HepG2 (cell line): ENCODE measurements around the gene CEP250. TPM values are rescaled to one million over a fixed set of nuclear protein-coding genes. Genes with fewer than 3 reads are reported as not detected.

Experiments
- ATAC-seq: fragments of 200-7000 bp; cut with Tn5 transposase; 3 replicates; pipeline ENCODE4 v1.9.1; 2020; ENCODE audit warnings: mild to moderate bottlenecking, moderate library complexity
- BruUV-seq: library from RNA; stranded (reverse); fragments of 400-500 nt; replicated peaks from 2 replicates; lab custom pipeline; 2021; lab: Mats Ljungman, UMichigan
- CTCF ChIA-PET: fragments of 300-600 bp; formaldehyde crosslinking; extraction: SDS; loops from one replicate; lab custom pipeline; 2021; ENCODE audit warnings: low total read pairs, inconsistent platforms, low intra/inter-chr PET ratio; lab: Yijun Ruan, JAX
- POLR2A ChIA-PET: fragments of 350-600 bp; sonication (Branson Sonifier 250); formaldehyde crosslinking; loops from one replicate; lab custom pipeline; 2020; ENCODE audit warnings: antibody characterized with exemption, inconsistent platforms; lab: Yijun Ruan, JAX
- DNase-seq: peaks from one replicate; pipeline ENCODE4 v3.0.0-alpha.2; 2015; ENCODE audit warnings: low spot score
- FAIRE-seq: peaks from 3 replicates; lab custom pipeline; 2011; peaks lifted over from hg19 to GRCh38; lab: Jason Lieb, UNC
- H2AFZ ChIP-seq: one replicate; pipeline ENCODE4 v1.6.1; 2011; ENCODE audit warnings: low read length, inconsistent platforms
- H3K27ac ChIP-seq: fragments of 300-600 bp; 3 replicates; pipeline ENCODE4 v1.8.0; 2011; ENCODE audit warnings: mixed run types, mild to moderate bottlenecking, mixed read lengths, low read length, inconsistent platforms; ENCODE audit not compliant: insufficient read depth; ENCODE audit errors: extremely low read length
- H3K27me3 ChIP-seq, 2 experiments: fragments of 200-600 bp in 1 of 2; 2 replicates in 1 of 2; 3 replicates in 1 of 2; pipeline versions ENCODE4 v1.6.0 to v1.8.0; 2011; ENCODE audit warnings: low read length in 2 of 2, mild to moderate bottlenecking in 2 of 2, moderate library complexity in 2 of 2, inconsistent platforms in 1 of 2; ENCODE audit not compliant: insufficient read depth in 2 of 2, control insufficient read depth in 1 of 2
- H3K36me3 ChIP-seq, 2 experiments: fragments of 200-600 bp in 1 of 2; replicated peaks in 1 of 2; 2 replicates in 1 of 2; 3 replicates in 1 of 2; pipeline versions ENCODE4 v1.5.1 to v1.8.0; 2011; ENCODE audit warnings: low read length in 2 of 2, inconsistent platforms in 1 of 2; ENCODE audit not compliant: insufficient read depth in 2 of 2, control insufficient read depth in 1 of 2
- H3K4me1 ChIP-seq: 2 replicates; pipeline ENCODE4 v1.5.1; 2012; ENCODE audit warnings: low read length, inconsistent platforms; ENCODE audit not compliant: insufficient read depth
- H3K4me2 ChIP-seq: 2 replicates; pipeline ENCODE4 v1.6.0; 2011; ENCODE audit warnings: low read depth, low read length, inconsistent platforms
- H3K4me3 ChIP-seq, 3 experiments: fragments of 200-600 bp in 1 of 3; sonication (generic), shearing (Covaris generic) in 1 of 3; replicated peaks in 1 of 3; 2 replicates each; pipeline ENCODE4 v1.5.1; 2011 to 2016; ENCODE audit warnings: low read length in 3 of 3, inconsistent platforms in 2 of 3, low read depth in 2 of 3, mild to moderate bottlenecking in 2 of 3, control low read depth in 1 of 3, mixed read lengths in 1 of 3; ENCODE audit not compliant: insufficient read depth in 1 of 3
- H3K79me2 ChIP-seq: one replicate; pipeline ENCODE4 v1.6.1; 2011; ENCODE audit warnings: low read length, inconsistent platforms; ENCODE audit not compliant: insufficient read depth
- H3K9ac ChIP-seq: 2 replicates; pipeline ENCODE4 v1.6.0; 2011; ENCODE audit warnings: mild to moderate bottlenecking, low read depth, low read length, inconsistent platforms; ENCODE audit not compliant: insufficient read depth
- H3K9me3 ChIP-seq: 2 replicates; pipeline ENCODE4 v1.5.1; 2012; ENCODE audit warnings: mild to moderate bottlenecking, low read length
- H4K20me1 ChIP-seq: 2 replicates; pipeline ENCODE4 v1.6.0; 2011; ENCODE audit warnings: inconsistent platforms, mild to moderate bottlenecking, low read length, moderate library complexity; ENCODE audit not compliant: insufficient read depth
- CREB3 ChIP-seq: sonication (generic); formaldehyde crosslinking; IDR thresholded peaks from 2 replicates; pipeline ENCODE4 v1.5.0; 2020; ENCODE audit warnings: missing genetic modification reagents
- HDAC1 ChIP-seq: sonication (generic); formaldehyde crosslinking; IDR thresholded peaks from 2 replicates; pipeline ENCODE4 v1.5.1; 2020; ENCODE audit warnings: mild to moderate bottlenecking, missing genetic modification reagents
- HNRNPH1 ChIP-seq: fragments of 200-400 bp; formaldehyde crosslinking; optimal IDR thresholded peaks from 2 replicates; pipeline ENCODE3; 2017; ENCODE audit warnings: mild to moderate bottlenecking, low read depth, low read length
- IRF9 ChIP-seq: sonication (generic); formaldehyde crosslinking; IDR thresholded peaks from 2 replicates; pipeline ENCODE4 v1.8.0; 2022; ENCODE audit warnings: missing genetic modification reagents, mild to moderate bottlenecking, borderline replicate concordance
- ISL2 ChIP-seq: sonication (generic); formaldehyde crosslinking; IDR thresholded peaks from 2 replicates; pipeline ENCODE4 v1.5.0; 2020; ENCODE audit warnings: missing genetic modification reagents
- MEIS2 ChIP-seq: sonication (generic); formaldehyde crosslinking; IDR thresholded peaks from 2 replicates; pipeline ENCODE4 v1.9.0; 2021; ENCODE audit warnings: mild to moderate bottlenecking, missing genetic modification reagents
- MXI1 ChIP-seq: IDR thresholded peaks from 3 replicates; pipeline ENCODE4 v1.6.1; 2012; ENCODE audit warnings: low read depth, low read length, inconsistent platforms, borderline replicate concordance
- PATZ1 ChIP-seq: sonication (generic); formaldehyde crosslinking; IDR thresholded peaks from 2 replicates; pipeline ENCODE4 v1.4.0; 2020; ENCODE audit warnings: missing genetic modification reagents
- POLR2AphosphoS2 ChIP-seq: IDR thresholded peaks from 2 replicates; pipeline ENCODE4 v1.6.1; 2011; ENCODE audit warnings: low read depth, low read length, improper control_type of control experiment
- RBM22 ChIP-seq: fragments of 200-400 bp; formaldehyde crosslinking; optimal IDR thresholded peaks from 2 replicates; pipeline ENCODE3; 2017; ENCODE audit warnings: mild to moderate bottlenecking, low read length, moderate library complexity
- TCF12 ChIP-seq, 2 experiments: fragments of 450-650 bp in 1 of 2; sonication (generic) in 1 of 2; formaldehyde crosslinking in 1 of 2; IDR thresholded peaks; 2 replicates each; pipeline versions ENCODE4 v1.6.1 to v1.8.0; 2017 to 2022; ENCODE audit warnings: antibody characterized with exemption in 1 of 2, mild to moderate bottlenecking in 1 of 2, missing genetic modification reagents in 1 of 2, moderate library complexity in 1 of 2
- TFDP2 ChIP-seq: sonication (generic); formaldehyde crosslinking; IDR thresholded peaks from 2 replicates; pipeline ENCODE4 v1.4.0; 2020; ENCODE audit warnings: missing genetic modification reagents
- U2AF2 ChIP-seq: fragments of 200-400 bp; formaldehyde crosslinking; IDR thresholded peaks from 2 replicates; pipeline ENCODE4 v1.6.1; 2017; ENCODE audit warnings: low read depth, mild to moderate bottlenecking, low read length
- ZC3H13 ChIP-seq: sonication (generic); formaldehyde crosslinking; IDR thresholded peaks from 2 replicates; pipeline ENCODE4 v1.8.1; 2023; ENCODE audit warnings: mild to moderate bottlenecking, missing genetic modification reagents, moderate library complexity
- ZNF547 ChIP-seq: sonication (generic); formaldehyde crosslinking; IDR thresholded peaks from 2 replicates; pipeline ENCODE4 v1.5.1; 2020; ENCODE audit warnings: mild to moderate bottlenecking, missing genetic modification reagents
- WGBS: methylation state at CpG from one replicate; pipeline ENCODE4 v1.1.6; 2017; ENCODE audit warnings: low lambda C conversion rate; 5-methylcytosine and 5-hydroxymethylcytosine counted together
- in situ Hi-C: cut with HindIII; loops from 2 replicates; pipeline ENCODE4 v1.10.0; 2017; ENCODE audit warnings: low pct_unique_long_range_greater_than_20kb; ENCODE audit not compliant: extremely low pct_ligation_motif_present
- intact Hi-C: fragments of 100-400 bp; cut with micrococcal nuclease; formaldehyde crosslinking; loops from one replicate; pipeline ENCODE4 v1.10.0; 2022; ENCODE audit not compliant: unreplicated experiment
- polyA plus RNA-seq, 8 experiments: library from polyadenylated mRNA; depleted of rRNA in 3 of 8; stranded (reverse) in 7 of 8; unstranded in 1 of 8; fragments of >200 nt; fragmentation: Illumina TruSeq in 4 of 8; extraction: Trizol in 4 of 8; gene quantifications; 2 replicates each; pipeline versions ENCODE4 v1.2.1 to v1.2.3, GENCODE V29; 2011 to 2016; ENCODE audit warnings: low read depth in 4 of 8, missing spikeins in 1 of 8, mixed read lengths in 1 of 8; ENCODE audit not compliant: insufficient read depth in 1 of 8
- total RNA-seq, 5 experiments: library from RNA; depleted of rRNA; stranded (reverse); fragments of >200 nt; fragmentation: Illumina TruSeq; extraction: Trizol; gene quantifications; 2 replicates each; pipeline ENCODE4 v1.2.3, GENCODE V29; 2016; ENCODE audit warnings: low read depth in 1 of 5
- TF ChIP-seq, protein P1 (sequence below): IDR thresholded peaks from 2 replicates; pipeline ENCODE4 v1.6.1; 2016; ENCODE audit warnings: low read depth
- TF ChIP-seq, protein P2 (sequence below): sonication (generic); formaldehyde crosslinking; IDR thresholded peaks from 2 replicates; pipeline ENCODE4 v1.4.0; 2020; ENCODE audit warnings: missing genetic modification reagents

CEP250 gene
- total and polyA plus RNA-seq, 2 of the 13 experiments (the other 11 are each of a cell fraction or from before 2014, with no cell fraction given): 28.8 to 55.3 TPM

DNA sequence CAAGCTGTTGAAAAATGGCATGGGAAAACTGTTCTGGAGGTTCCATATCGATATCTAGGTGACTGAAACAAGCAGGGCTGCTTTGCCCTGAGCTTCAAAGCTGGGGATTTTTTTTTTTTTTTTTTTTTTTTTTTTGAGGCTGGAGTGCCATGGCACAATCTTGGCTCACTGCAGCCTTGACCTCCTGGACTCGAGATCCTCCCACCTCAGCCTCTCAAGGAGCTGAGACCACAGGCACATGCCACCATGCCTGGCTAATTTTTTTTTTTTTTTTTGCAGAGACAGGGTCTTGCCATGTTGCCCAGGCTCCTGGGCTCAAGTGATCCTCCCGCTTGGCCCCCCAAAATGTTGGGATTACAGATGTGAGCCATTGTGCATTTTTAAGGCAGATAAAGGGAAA lies 97.5 kb downstream of the CEP250 start:
- no peak for DNase-seq
- in situ Hi-C loops (no loop called here), intact Hi-C loops (no loop called here)
- no peaks in the 10 kb centered on the region for H3K27me3 ChIP-seq
- CTCF ChIA-PET: no interaction called here
- no peak overlapping the region for H2AFZ ChIP-seq
- H3K9me3 ChIP-seq: no peaks in the 10 kb centered on the region
- peaks cover 47 to 88% of the 10 kb centered on the region in 2 experiments for H3K36me3 ChIP-seq
- no peak overlapping the region for H3K27ac ChIP-seq
- no peak overlapping the region for H3K9ac ChIP-seq
- H3K4me1 ChIP-seq: no peaks in the 10 kb centered on the region
- ATAC-seq: no peak
- WGBS: 95% methylated on average over 3 of the region's 3 CpGs
- POLR2A ChIA-PET: interaction anchor here (1.7 kb wide), 1 partner anchor 13 kb away, joined by 4 read pairs; no protein-coding TSS in a partner anchor
- no peak overlapping the region for H3K4me2 ChIP-seq
- H3K4me3 ChIP-seq: no peak overlapping the region
- H4K20me1 ChIP-seq: no peaks in the 10 kb centered on the region
- no TSS peak for BruUV-seq
- no peak for FAIRE-seq
- no peaks in the 10 kb centered on the region for H3K79me2 ChIP-seq
- no peak for TF ChIP-seq RBM22
- no peak for TF ChIP-seq TCF12 (IDR thresholded peaks at IDR 0.05)
- no peak for TF ChIP-seq TCF12 (CRISPR knock-in tag; IDR thresholded peaks at IDR 0.05)
- no peak for TF ChIP-seq IRF9 (CRISPR knock-in tag)
- no peak for TF ChIP-seq CREB3 (CRISPR knock-in tag)
- no peak for TF ChIP-seq HNRNPH1
- TF ChIP-seq HDAC1 (CRISPR knock-in tag): no peak
- TF ChIP-seq, protein P1, sequence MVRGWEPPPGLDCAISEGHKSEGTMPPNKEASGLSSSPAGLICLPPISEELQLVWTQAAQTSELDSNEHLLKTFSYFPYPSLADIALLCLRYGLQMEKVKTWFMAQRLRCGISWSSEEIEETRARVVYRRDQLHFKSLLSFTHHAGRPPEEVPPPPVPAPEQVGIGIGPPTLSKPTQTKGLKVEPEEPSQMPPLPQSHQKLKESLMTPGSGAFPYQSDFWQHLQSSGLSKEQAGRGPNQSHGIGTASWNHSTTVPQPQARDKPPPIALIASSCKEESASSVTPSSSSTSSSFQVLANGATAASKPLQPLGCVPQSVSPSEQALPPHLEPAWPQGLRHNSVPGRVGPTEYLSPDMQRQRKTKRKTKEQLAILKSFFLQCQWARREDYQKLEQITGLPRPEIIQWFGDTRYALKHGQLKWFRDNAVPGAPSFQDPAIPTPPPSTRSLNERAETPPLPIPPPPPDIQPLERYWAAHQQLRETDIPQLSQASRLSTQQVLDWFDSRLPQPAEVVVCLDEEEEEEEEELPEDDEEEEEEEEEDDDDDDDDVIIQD (CRISPR knock-in tag): no peak
- TF ChIP-seq MEIS2 (CRISPR knock-in tag): no peak
- no peak for TF ChIP-seq TFDP2 (CRISPR knock-in tag)
- TF ChIP-seq, protein P2, sequence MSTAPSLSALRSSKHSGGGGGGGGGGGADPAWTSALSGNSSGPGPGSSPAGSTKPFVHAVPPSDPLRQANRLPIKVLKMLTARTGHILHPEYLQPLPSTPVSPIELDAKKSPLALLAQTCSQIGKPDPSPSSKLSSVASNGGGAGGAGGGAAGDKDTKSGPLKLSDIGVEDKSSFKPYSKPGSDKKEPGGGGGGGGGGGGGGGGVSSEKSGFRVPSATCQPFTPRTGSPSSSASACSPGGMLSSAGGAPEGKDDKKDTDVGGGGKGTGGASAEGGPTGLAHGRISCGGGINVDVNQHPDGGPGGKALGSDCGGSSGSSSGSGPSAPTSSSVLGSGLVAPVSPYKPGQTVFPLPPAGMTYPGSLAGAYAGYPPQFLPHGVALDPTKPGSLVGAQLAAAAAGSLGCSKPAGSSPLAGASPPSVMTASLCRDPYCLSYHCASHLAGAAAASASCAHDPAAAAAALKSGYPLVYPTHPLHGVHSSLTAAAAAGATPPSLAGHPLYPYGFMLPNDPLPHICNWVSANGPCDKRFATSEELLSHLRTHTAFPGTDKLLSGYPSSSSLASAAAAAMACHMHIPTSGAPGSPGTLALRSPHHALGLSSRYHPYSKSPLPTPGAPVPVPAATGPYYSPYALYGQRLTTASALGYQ: no peak
- no peak for TF ChIP-seq ZNF547 (CRISPR knock-in tag)
- no peak for TF ChIP-seq ISL2
- no peak for TF ChIP-seq POLR2AphosphoS2
- TF ChIP-seq MXI1: no peak
- no peak for TF ChIP-seq PATZ1
- TF ChIP-seq ZC3H13 (CRISPR knock-in tag): no peak
- TF ChIP-seq U2AF2: no peak
